GM19468 (cell line): ENCODE measurements around the gene SHISA2.
"Not testable (repeated sequence)": the region's sequence is repeated elsewhere in the genome, so short reads cannot be mapped to it uniquely, and the experiment has no call there.

Experiments used
- ATAC-seq: cut with Tn5 transposase; IDR thresholded peaks from one replicate; pipeline ENCODE4 v1.9.1; 2021; ENCODE audit warnings: mild to moderate bottlenecking, moderate library complexity, moderate number of reproducible peaks; ENCODE audit not compliant: unreplicated experiment; ENCODE audit errors: extremely low read depth

Gene SHISA2

DNA sequence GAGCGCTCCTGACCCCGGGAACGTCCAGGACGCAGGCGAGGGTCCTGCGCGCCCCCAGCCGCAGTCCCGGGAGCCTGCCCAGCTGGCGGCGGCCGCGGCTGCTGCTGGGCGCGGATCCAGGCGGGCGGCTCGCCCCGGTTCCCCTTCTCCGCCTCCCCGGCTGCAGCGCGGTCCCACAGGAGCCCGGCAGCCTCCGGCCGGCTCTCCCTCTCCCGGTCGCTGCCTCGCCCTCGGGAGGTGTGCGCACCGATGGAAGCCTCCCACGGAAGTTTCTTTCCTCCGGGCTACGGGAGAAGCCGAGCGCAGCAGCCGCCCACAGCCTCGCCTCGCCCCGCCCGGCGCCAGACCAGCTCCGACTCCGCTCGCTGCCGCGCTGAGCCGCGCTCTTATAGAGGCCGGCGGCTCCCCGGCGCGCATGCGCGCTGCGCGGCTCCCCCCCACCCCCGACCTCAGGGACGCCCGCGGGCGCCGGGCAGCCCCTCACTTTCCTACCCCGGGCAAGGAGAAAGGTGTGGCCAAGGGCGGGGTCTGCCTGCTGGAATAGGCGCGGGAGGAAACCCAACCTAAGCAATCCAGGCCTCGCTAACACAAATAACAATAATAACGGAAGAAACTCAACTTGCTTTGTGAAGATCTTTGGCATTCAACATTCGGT lies at the start of gene SHISA2:
Gene SHISA2 (minus strand): TSS at position 360 of the 655 bp plus-strand sequence. CDS start 1,041 bp downstream, outside the sequence.
- no peak for ATAC-seq

DNA sequence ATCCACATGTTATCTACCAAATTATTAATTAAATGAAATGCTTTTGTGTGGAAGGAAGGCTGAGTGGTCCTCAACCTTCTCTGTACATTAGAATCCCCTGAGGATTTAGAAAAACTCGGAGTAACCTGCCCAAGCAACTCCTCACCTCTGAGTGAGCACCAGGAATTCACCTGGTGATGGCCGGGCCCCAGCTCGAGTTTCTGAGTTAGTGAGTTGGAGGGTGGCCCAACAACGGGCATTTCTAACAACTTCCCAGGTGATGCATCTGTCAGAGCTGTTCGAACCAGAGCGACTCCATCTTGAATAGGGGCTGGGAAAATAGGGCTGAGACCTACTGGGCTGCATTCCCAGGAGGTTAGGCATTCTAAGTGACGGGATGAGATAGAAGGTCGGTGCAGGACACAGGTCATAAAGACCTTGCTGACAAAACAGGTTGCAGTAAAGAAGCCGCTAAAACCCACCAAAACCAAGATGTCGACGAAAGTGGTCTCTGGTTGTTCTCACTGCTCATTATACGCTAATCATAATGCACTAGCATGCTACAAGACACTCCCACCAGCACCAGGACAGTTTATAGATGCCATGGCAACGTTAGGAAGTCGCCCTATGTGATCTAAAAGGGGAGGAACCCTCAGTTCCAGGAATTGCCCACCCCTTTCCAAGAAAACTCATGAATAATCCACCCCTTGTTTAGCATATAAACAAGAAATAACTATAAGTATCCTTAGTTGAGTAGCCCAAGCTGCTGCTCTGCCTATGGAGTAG lies 44.2 kb upstream of the SHISA2 start:
- no peak for ATAC-seq

DNA sequence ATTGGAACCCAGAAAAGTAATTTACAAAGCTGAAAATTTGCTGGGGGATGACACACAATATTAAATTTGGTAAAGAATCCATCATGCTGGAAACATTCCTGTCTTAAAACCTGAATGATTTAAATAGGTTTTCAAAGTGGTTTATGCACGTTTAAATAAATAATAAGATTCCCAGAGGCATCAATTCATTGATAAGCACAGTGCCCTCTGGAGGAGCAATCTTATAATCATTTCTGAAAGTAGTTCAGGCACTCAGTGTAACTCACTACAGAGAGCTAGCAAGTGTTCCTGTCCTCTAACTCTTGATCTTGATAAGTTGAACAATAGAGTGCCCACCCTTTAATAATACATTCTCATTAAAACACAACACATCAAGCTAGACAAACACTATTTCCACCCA lies 43.5 kb upstream of the SHISA2 start:
- no peak for ATAC-seq

DNA sequence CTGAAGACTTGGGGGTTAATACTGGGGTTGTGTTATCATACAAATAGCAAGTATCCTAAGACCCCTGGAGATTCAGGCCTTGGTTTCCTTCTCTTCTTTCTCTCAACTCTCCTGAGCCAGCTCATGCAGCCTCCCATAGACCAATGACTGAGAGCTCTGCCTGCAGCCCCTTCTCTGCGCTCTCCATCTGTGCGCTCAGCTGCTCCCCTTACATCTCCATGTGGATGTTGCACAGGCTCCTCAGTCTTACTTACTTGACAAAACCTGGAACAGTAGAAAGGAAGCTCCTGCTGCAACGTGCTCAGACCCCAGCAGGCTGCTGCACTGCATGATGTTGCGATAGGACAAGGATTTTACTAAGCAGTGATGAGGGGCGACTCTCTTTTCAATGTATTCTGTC lies 25.0 kb upstream of the SHISA2 start:
- not testable (repeated sequence) for ATAC-seq

DNA sequence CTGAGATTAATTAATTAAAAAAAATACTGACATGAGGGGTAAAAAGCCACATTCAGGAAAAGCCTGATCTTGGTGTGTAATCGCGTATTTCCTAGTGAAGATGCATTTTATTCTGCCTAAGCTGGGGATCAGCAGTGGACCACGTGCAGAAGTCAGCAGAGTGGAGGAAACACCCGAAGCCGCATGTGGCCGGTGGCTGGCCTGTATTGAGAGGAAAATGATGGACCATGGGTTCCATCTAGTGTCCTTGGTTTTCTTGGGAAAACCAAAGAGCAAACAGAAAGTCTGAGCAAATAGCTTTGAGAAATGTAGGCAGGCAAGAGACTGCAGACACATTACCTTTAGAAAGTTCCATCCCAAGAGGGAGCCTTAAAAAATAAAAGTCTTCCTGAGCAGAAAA lies 23.7 kb upstream of the SHISA2 start:
- ATAC-seq: no peak

- no peak for ATAC-seq
Measured at GRCh38 chr13:26074706-26075105, 22.9 kb upstream of the SHISA2 start.

GRCh38 chr13:26072335-26072734 lies 20.5 kb upstream of the SHISA2 start:
- not testable (repeated sequence) for ATAC-seq

- no peak for ATAC-seq
Measured at GRCh38 chr13:26071691-26072090, 19.9 kb upstream of the SHISA2 start.

DNA sequence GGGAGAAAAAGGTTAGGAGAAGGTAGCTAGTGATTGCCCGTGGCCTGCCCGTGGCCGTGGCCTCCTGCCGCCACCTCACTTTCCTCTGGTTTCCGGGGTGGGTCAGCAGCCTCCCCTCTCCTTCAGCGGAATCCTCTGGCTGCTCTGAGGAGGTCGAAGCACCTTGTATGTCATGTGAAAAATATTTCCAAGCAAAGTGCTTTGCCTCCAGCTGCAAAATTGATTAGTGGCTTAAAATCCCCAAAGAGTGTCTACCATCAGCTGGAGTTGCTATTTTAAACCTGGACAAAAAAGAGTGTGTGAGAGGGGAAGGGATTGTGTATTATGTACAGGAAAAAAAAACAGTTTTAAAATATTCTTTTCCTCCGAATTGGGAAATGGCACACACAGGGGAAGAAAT lies 17.8 kb upstream of the SHISA2 start:
- not testable (repeated sequence) for ATAC-seq

GRCh38 chr13:26068372-26068771 lies 16.6 kb upstream of the SHISA2 start:
- not testable (repeated sequence) for ATAC-seq

DNA sequence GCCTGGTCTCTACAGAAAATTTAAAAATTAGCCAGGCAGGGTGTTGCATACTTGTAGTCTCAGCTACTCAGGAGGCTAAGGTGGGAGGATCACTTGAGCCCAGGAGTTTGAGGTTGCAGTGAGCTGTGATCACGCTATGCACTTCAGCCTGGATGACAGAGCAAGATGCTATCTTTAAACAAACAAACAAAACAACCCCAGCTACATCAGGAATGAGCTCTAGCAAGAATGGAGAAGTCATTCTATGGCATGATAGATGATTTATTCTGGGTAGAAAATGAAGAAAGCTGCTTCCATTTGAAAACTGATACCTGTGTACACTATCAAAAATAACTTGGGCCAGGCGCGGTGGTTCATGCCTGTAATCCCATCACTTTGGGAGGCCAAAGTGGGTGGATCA lies 15.8 kb upstream of the SHISA2 start:
- ATAC-seq: no peak

DNA sequence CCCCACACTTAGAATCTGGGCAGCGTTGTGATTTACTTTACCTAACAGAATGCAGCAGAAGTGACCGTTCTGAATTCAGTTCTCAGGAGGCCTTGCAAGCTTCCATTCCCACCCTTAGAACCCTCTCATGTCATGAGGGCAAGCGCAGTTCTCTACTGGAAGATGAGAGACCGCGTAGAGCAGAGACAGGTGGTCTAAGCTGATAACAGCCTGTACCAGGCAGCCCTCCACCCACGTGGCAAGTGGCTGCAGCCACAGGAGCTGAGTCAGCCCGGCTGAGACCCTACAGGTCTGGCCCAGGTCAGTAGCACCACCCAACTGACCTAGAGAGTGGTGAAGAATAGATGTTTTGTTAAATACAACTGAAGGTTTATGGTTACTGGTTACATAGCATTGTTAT lies 14.7 kb upstream of the SHISA2 start:
- not testable (repeated sequence) for ATAC-seq

DNA sequence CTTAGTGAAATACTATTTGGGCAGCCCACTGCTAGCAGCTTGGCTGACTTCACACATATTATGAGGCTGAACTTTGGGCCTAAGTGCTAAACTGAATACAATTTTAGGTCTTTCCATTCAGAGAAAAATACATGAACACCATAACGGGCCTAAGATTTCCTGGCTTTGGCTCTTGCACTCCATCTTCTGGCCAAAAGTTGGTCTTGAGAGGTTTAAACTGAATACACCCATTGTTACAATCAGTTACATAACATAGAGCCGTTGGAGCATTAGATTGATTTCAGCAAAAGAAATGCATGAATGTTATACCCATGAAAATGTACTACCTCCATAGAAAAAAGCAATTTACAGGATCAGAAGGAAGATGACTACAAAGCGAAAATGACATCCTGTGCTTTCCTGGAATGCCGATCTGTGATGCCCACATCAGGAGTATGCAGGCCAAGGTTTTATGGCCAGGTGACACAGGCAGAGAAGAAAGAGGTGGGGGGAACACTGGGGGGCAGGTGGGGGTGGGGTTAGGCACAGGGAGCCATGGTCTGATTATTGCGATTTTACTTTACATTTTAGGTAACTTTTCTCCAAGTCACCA lies 11.1 kb upstream of the SHISA2 start:
- ATAC-seq: no peak

DNA sequence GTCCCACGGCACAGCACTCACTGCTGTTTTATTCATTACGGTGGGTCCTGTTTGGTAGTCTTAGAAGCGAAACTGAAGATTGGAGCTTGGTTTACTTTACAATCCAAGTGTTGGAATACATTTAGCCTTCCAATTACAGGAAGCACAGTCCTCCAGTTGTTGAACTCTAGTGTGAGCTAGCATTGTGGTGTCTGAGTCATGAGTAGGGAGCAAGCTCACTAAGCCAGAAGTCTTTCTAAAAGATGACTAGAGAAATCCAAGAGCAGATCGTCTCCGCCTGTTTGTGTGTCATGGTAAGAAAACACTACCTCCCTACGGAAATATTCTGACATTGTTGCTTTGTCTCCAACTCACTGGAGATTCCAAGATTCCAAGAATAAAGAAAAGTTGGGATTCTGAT lies 10.1 kb upstream of the SHISA2 start:
- ATAC-seq: no peak

- no peak for ATAC-seq
Measured at GRCh38 chr13:26061256-26061655, 9.4 kb upstream of the SHISA2 start.

DNA sequence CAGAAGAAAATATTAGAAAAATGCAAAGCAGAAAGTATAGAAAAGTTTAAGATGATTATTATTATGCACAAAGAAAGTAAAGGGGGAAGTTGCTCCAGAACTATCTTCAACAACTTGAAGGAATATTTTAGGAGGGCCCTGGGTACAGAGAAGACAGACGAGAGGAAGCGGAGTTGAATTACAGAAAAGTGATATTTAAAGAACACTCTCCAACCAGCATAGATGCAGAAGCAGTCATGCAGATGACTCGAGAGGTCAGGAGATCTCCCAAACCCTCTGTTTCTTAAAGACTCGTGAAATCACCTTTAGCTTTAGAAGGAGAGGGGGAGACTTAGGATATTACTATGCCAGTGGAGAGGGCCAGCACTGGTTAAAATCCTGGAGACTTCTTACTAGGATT lies 8.5 kb upstream of the SHISA2 start:
- ATAC-seq: no peak

DNA sequence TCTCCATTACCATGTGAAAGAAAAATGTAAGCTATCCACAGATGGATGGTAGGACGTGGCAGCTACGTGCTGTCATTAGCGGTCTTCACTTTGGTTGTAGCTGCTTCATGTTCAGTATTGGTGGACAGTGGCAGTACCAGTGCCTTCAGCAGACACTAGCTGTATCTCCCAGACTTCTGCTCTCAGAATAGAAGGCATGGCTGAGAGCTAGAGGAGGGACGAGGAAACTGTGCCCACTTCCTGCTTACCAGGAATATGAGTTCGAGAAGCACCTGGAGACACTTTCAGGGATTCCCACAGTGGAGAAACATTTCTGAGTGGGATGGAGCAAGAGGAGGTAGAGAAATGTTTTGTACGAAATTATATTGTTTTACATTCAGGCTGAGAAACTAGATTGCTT lies 6.9 kb upstream of the SHISA2 start:
- no peak for ATAC-seq

DNA sequence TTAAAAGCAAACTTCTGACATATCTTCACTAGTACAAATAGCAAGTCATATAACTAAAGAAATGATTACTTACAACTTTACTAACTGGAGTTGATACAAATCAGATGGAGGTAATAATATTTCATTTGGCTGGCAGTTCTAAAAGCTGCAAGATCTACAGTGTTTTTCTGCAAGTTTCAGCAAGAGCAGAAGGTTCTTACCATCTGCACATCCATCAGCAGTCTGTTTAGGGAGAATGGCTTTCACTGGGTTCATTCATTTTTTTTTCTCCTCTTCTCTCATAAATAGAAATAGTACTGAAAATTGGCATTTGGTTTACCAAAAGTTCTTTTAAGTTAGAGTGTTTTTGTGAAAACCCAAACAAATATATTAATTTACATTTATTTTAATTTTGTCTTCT lies 3.1 kb upstream of the SHISA2 start:
- no peak for ATAC-seq

DNA sequence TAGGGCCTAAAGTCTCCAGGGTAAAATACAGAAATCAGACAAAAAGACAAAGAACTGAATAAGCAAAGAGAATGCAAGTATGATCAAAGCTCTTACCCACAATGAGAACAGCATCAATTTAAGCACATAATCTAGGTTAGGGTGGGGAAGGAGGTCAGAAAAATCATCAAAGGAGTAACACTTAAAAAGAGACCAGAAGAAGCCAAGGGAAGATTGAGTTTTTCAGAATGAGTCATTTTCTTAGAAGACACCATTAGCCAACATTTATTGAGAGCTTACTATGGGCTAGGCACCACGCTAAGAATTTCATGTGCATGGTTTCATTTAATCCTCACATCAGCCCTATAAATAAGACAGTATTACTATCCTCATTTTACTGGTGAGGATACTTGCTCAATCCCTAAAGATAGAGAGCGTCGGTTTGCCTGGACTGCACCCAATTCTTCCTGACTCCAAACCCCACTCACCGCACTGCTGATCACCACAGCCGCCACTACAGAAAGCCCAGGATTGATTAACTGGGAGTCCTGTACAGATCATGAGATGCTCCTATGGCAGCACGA lies 1.7 kb upstream of the SHISA2 start:
- ATAC-seq: no peak

- ATAC-seq: no peak
Measured at GRCh38 chr13:26052337-26052736, 521 bp upstream of the SHISA2 start.

DNA sequence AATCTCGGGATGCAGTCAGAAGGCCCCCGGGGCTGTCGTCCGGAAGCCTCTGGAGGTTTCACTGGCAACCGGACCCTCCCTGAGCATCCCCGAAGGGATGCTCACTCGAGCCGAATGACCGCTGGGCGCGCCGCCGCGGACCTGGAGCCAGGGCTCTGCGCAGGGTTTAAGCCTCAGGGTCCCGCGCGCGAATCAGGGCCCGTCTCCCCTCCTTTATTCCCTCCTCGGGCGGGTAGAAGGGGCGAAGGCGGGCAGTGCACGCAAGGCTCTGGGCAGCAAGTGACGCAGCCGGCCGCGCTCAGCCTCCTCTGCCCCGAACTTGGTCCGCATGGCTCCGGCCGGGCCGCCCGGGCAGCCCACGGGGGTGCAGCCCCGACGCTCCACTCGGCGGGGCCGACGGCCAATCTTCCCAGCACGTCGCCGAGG lies 572 bp downstream of the SHISA2 start:
- ATAC-seq: no peak
